HCT116 (cell line): ENCODE results near the gene OBP2B. TPM values are rescaled to one million over a fixed set of nuclear protein-coding genes. Genes with fewer than 3 reads are reported as not detected.

Experiments used
- ATAC-seq: fragments of 200-7000 bp; cut with Tn5 transposase; 2 replicates; pipeline ENCODE4 v1.9.1; 2020; ENCODE audit warnings: mild to moderate bottlenecking, moderate library complexity
- BruUV-seq: library from RNA; stranded (reverse); fragments of 400-500 nt; replicated peaks from 2 replicates; lab custom pipeline; 2021; lab: Mats Ljungman, UMichigan
- CTCF ChIA-PET: fragments of 300-600 bp; sonication (Branson Sonifier 250); formaldehyde crosslinking; loops from one replicate; lab custom pipeline; 2021; ENCODE audit warnings: antibody characterized with exemption; lab: Charles Lee
- POLR2A ChIA-PET: fragments of 300-600, 350-600 bp; sonication (Branson Sonifier 250); formaldehyde crosslinking; loops from one replicate; lab custom pipeline; 2021; ENCODE audit warnings: antibody characterized with exemption; lab: Charles Lee
- RAD21 ChIA-PET, 2 experiments: fragments of 300-600 bp; sonication (Branson Sonifier 250); formaldehyde crosslinking; loops; one replicate each; lab custom pipeline; 2023; ENCODE audit warnings: low total read pairs in 2 of 2; ENCODE audit not compliant: uncharacterized antibody in 2 of 2, unreplicated experiment in 2 of 2, low non-redundant PET in 1 of 2; lab: Charles Lee
- DNase-seq: peaks from one replicate; pipeline ENCODE4 v3.0.0-alpha.2; 2010; ENCODE audit warnings: low read depth, low spot score
- H2AFZ ChIP-seq: fragments of 200-600 bp; shearing (Covaris generic), sonication (generic); 2 replicates; pipeline ENCODE4 v1.6.1; 2017; ENCODE audit warnings: low read depth, mixed run types, mixed read lengths, antibody characterized with exemption, low read length; ENCODE audit not compliant: poor library complexity, severe bottlenecking
- H3K27ac ChIP-seq: 2 replicates; pipeline ENCODE4 v1.5.1; 2012; ENCODE audit warnings: low read depth, low read length
- H3K27me3 ChIP-seq: fragments of 200-600 bp; sonication (generic); 2 replicates; pipeline ENCODE4 v1.6.1; 2016; ENCODE audit warnings: mixed run types, low read length, mixed read lengths; ENCODE audit not compliant: insufficient read depth
- H3K36me3 ChIP-seq, 2 experiments: fragments of 200-500 bp in 1 of 2; fragments of 200-600 bp in 1 of 2; sonication (Bioruptor generic) in 1 of 2; sonication (generic) in 1 of 2; 2 replicates each; pipeline versions ENCODE4 v1.5.1 to v1.6.1; 2014 to 2016; ENCODE audit warnings: low read length in 2 of 2, inconsistent platforms in 1 of 2, mixed read lengths in 1 of 2, mixed run types in 1 of 2; ENCODE audit not compliant: insufficient read depth in 2 of 2, control insufficient read depth in 1 of 2
- H3K4me1 ChIP-seq, 2 experiments: fragments of 200-600 bp in 1 of 2; sonication (generic) in 1 of 2; 2 replicates each; pipeline versions ENCODE4 v1.5.1 to v1.6.1; 2012 to 2017; ENCODE audit warnings: low read length in 2 of 2, inconsistent platforms in 1 of 2, mild to moderate bottlenecking in 1 of 2, mixed read lengths in 1 of 2, mixed run types in 1 of 2, moderate library complexity in 1 of 2; ENCODE audit not compliant: insufficient read depth in 2 of 2, control insufficient read depth in 1 of 2
- H3K4me2 ChIP-seq: fragments of 200-600 bp; sonication (generic); 2 replicates; pipeline ENCODE4 v1.6.1; 2017; ENCODE audit warnings: mixed run types, low read length, mixed read lengths
- H3K4me3 ChIP-seq, 2 experiments: fragments of 200-600 bp in 1 of 2; sonication (generic) in 1 of 2; replicated peaks in 1 of 2; 2 replicates each; pipeline ENCODE4 v1.5.1; 2011 to 2016; ENCODE audit warnings: low read length in 2 of 2, control low read depth in 1 of 2, low read depth in 1 of 2, mild to moderate bottlenecking in 1 of 2, mixed read lengths in 1 of 2, mixed run types in 1 of 2
- H3K79me2 ChIP-seq: fragments of 200-600 bp; sonication (generic); 2 replicates; pipeline ENCODE4 v1.6.1; 2017; ENCODE audit warnings: mild to moderate bottlenecking, mixed run types, low read length, moderate library complexity, mixed read lengths; ENCODE audit not compliant: insufficient read depth
- H3K9ac ChIP-seq: fragments of 200-600 bp; sonication (generic); 2 replicates; pipeline ENCODE4 v1.6.1; 2016; ENCODE audit warnings: low read length, mixed read lengths
- H3K9me2 ChIP-seq: fragments of 200-600 bp; sonication (generic), shearing (Covaris generic); 2 replicates; pipeline ENCODE4 v1.6.1; 2017; ENCODE audit warnings: mixed run types, mild to moderate bottlenecking, moderate library complexity; ENCODE audit not compliant: insufficient read depth
- H3K9me3 ChIP-seq, 2 experiments: fragments of 200-500 bp in 1 of 2; fragments of 200-600 bp in 1 of 2; sonication (Bioruptor generic) in 1 of 2; sonication (generic) in 1 of 2; 2 replicates each; pipeline ENCODE4 v1.6.1; 2014 to 2017; ENCODE audit warnings: low read length in 2 of 2, mixed read lengths in 2 of 2, inconsistent platforms in 1 of 2, low read depth in 1 of 2, mild to moderate bottlenecking in 1 of 2, mixed run types in 1 of 2, moderate library complexity in 1 of 2; ENCODE audit not compliant: control insufficient read depth in 1 of 2, insufficient read depth in 1 of 2
- H4K20me1 ChIP-seq: fragments of 200-600 bp; sonication (generic), shearing (Covaris generic); 2 replicates; pipeline ENCODE4 v1.6.1; 2017; ENCODE audit warnings: mixed run types, mild to moderate bottlenecking, moderate library complexity; ENCODE audit not compliant: insufficient read depth
- ATF3 ChIP-seq: IDR thresholded peaks from 2 replicates; pipeline ENCODE4 v1.6.1; 2012
- CBX3 ChIP-seq: IDR thresholded peaks from 2 replicates; pipeline ENCODE4 v1.6.1; 2012; ENCODE audit warnings: low read depth
- EGR1 ChIP-seq: IDR thresholded peaks from 2 replicates; pipeline ENCODE4 v1.6.1; 2012; ENCODE audit warnings: low read depth
- ELF1 ChIP-seq: IDR thresholded peaks from 2 replicates; pipeline ENCODE4 v1.6.1; 2012; ENCODE audit warnings: low read depth, borderline replicate concordance
- EZH2 ChIP-seq: fragments of 200-600 bp; sonication (generic); IDR thresholded peaks from 2 replicates; pipeline ENCODE4 v1.6.1; 2017; ENCODE audit warnings: antibody characterized with exemption, mixed run types
- EZH2phosphoT487 ChIP-seq: fragments of 200-600 bp; IDR thresholded peaks from 2 replicates; pipeline ENCODE4 v1.6.1; 2018; ENCODE audit warnings: antibody characterized with exemption, borderline replicate concordance
- FOSL1 ChIP-seq: IDR thresholded peaks from 2 replicates; pipeline ENCODE4 v1.6.1; 2012; ENCODE audit warnings: low read depth
- JUND ChIP-seq: IDR thresholded peaks from 2 replicates; pipeline ENCODE4 v1.6.1; 2012
- RAD21 ChIP-seq: IDR thresholded peaks from 2 replicates; pipeline ENCODE4 v1.6.1; 2012; ENCODE audit warnings: low read depth, mild to moderate bottlenecking
- SIN3A ChIP-seq: IDR thresholded peaks from 2 replicates; pipeline ENCODE4 v1.6.1; 2012; ENCODE audit warnings: low read depth
- TCF7L2 ChIP-seq: IDR thresholded peaks from 2 replicates; pipeline ENCODE4 v1.7.0; 2011; ENCODE audit warnings: borderline replicate concordance, inconsistent platforms; ENCODE audit not compliant: insufficient read depth, insufficient read length; ENCODE audit errors: extremely low read depth
- YY1 ChIP-seq: IDR thresholded peaks from 2 replicates; pipeline ENCODE4 v1.6.1; 2011; ENCODE audit warnings: low read length, low read depth, moderate library complexity, mild to moderate bottlenecking; ENCODE audit not compliant: insufficient replicate concordance; ENCODE audit errors: extremely low read depth
- ZBTB33 ChIP-seq: IDR thresholded peaks from 2 replicates; pipeline ENCODE4 v1.6.1; 2011; ENCODE audit warnings: mild to moderate bottlenecking, low read length, moderate library complexity; ENCODE audit not compliant: insufficient replicate concordance; ENCODE audit errors: extremely low read depth
- ZNF274 ChIP-seq: fragments of 200-500 bp; sonication (Bioruptor generic); IDR thresholded peaks from 2 replicates; pipeline ENCODE4 v1.6.1; 2014; ENCODE audit warnings: mild to moderate bottlenecking, low read depth, low read length, inconsistent platforms
- intact Hi-C: fragments of 100-400 bp; cut with micrococcal nuclease; formaldehyde crosslinking; loops from 2 replicates; pipeline ENCODE4 v1.10.0; 2022
- total RNA-seq: library from RNA; stranded (reverse); gene quantifications from one replicate; pipeline ENCODE4 v1.2.1, GENCODE V29; 2021; ENCODE audit not compliant: unreplicated experiment
- TF ChIP-seq, protein P1 (sequence below): IDR thresholded peaks from 2 replicates; pipeline ENCODE4 v1.6.1; 2012
- TF ChIP-seq, protein P2 (sequence below): IDR thresholded peaks from 2 replicates; pipeline ENCODE4 v1.6.1; 2012; ENCODE audit warnings: low read depth
- TF ChIP-seq, protein P3 (sequence below), 3 experiments: fragments of 200-600 bp in 1 of 3; sonication (generic) in 1 of 3; IDR thresholded peaks in 2 of 3; conservative IDR thresholded peaks in 1 of 3; 2 replicates each; pipeline ENCODE4 v1.5.1; 2012 to 2017; ENCODE audit warnings: low read depth in 2 of 3, low read length in 2 of 3, antibody characterized with exemption in 1 of 3, borderline replicate concordance in 1 of 3, control low read depth in 1 of 3, mild to moderate bottlenecking in 1 of 3, mixed read lengths in 1 of 3, mixed run types in 1 of 3, moderate library complexity in 1 of 3; ENCODE audit not compliant: insufficient read depth in 1 of 3

Gene OBP2B
- total RNA-seq, 1 experiment from 2014 or later: not detected

DNA sequence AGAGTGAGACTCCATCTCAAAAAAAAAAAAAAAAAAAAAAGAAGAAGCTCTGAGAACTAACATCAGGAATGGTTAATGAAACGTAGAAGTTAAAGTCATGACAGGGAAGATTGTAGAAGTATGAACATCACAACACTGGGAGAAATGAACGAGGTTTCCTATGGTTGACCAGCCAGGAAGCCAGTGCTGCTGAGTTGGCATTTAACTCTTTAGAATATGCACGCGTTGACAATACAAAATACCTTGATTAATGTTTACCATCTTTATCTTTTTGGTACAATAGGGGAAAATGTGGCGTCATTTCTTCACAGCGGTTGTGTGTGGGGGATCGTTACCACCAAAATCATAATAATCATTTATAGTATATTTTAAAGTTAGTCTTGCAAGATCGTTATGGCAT is 33.9 kb upstream of the OBP2B start:
- no TSS peak for BruUV-seq
- no peak for TF ChIP-seq CBX3
- TF ChIP-seq SIN3A: no peak
- TF ChIP-seq RAD21: no peak
- TF ChIP-seq ZBTB33: no peak
- TF ChIP-seq, protein P1, sequence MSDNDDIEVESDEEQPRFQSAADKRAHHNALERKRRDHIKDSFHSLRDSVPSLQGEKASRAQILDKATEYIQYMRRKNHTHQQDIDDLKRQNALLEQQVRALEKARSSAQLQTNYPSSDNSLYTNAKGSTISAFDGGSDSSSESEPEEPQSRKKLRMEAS: no peak
- TF ChIP-seq, protein P2, sequence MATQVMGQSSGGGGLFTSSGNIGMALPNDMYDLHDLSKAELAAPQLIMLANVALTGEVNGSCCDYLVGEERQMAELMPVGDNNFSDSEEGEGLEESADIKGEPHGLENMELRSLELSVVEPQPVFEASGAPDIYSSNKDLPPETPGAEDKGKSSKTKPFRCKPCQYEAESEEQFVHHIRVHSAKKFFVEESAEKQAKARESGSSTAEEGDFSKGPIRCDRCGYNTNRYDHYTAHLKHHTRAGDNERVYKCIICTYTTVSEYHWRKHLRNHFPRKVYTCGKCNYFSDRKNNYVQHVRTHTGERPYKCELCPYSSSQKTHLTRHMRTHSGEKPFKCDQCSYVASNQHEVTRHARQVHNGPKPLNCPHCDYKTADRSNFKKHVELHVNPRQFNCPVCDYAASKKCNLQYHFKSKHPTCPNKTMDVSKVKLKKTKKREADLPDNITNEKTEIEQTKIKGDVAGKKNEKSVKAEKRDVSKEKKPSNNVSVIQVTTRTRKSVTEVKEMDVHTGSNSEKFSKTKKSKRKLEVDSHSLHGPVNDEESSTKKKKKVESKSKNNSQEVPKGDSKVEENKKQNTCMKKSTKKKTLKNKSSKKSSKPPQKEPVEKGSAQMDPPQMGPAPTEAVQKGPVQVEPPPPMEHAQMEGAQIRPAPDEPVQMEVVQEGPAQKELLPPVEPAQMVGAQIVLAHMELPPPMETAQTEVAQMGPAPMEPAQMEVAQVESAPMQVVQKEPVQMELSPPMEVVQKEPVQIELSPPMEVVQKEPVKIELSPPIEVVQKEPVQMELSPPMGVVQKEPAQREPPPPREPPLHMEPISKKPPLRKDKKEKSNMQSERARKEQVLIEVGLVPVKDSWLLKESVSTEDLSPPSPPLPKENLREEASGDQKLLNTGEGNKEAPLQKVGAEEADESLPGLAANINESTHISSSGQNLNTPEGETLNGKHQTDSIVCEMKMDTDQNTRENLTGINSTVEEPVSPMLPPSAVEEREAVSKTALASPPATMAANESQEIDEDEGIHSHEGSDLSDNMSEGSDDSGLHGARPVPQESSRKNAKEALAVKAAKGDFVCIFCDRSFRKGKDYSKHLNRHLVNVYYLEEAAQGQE: no peak
- TF ChIP-seq, protein P3, sequence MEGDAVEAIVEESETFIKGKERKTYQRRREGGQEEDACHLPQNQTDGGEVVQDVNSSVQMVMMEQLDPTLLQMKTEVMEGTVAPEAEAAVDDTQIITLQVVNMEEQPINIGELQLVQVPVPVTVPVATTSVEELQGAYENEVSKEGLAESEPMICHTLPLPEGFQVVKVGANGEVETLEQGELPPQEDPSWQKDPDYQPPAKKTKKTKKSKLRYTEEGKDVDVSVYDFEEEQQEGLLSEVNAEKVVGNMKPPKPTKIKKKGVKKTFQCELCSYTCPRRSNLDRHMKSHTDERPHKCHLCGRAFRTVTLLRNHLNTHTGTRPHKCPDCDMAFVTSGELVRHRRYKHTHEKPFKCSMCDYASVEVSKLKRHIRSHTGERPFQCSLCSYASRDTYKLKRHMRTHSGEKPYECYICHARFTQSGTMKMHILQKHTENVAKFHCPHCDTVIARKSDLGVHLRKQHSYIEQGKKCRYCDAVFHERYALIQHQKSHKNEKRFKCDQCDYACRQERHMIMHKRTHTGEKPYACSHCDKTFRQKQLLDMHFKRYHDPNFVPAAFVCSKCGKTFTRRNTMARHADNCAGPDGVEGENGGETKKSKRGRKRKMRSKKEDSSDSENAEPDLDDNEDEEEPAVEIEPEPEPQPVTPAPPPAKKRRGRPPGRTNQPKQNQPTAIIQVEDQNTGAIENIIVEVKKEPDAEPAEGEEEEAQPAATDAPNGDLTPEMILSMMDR (IDR thresholded peaks at IDR 0.05 in 2 of 3, conservative IDR thresholded peaks at IDR 0.05 in 1 of 3; ENCODE audit: borderline replicate concordance in 1 of 3, insufficient read depth in 1 of 3, low read depth in 2 of 3, low read length in 2 of 3): no peak
- no peak for TF ChIP-seq ZNF274
- TF ChIP-seq ATF3: no peak
- no peak for TF ChIP-seq FOSL1
- TF ChIP-seq EGR1: no peak
- no peak for TF ChIP-seq TCF7L2
- no peak for TF ChIP-seq JUND
- no peak for TF ChIP-seq ELF1
- no peak for TF ChIP-seq YY1
- no peak for TF ChIP-seq EZH2
- no peak for TF ChIP-seq EZH2phosphoT487

More for the DNA sequence above, 33.9 kb upstream of the OBP2B start:
- POLR2A ChIA-PET: no interaction called here
- Histone ChIP-seq H3K27ac (no peak overlapping the region), H2AFZ (no peak overlapping the region), H3K36me3 (no peaks in the 10 kb centered on the region), H3K4me1 (peaks cover 15 to 19% of the 10 kb centered on the region in 2 experiments; a peak in 3 of 4 replicates), H3K79me2 (no peaks in the 10 kb centered on the region), H4K20me1 (no peaks in the 10 kb centered on the region), H3K9me3 (no peaks in the 10 kb centered on the region), H3K4me3 (no peak overlapping the region), H3K9me2 (no peaks in the 10 kb centered on the region), H3K9ac (no peak overlapping the region), H3K4me2 (no peak overlapping the region), H3K27me3 (no peaks in the 10 kb centered on the region)
- ATAC-seq (no peak), DNase-seq (no peak)
- RAD21 ChIA-PET: no interaction called here
- intact Hi-C loops: no loop called here
- CTCF ChIA-PET: no interaction called here
